Measurements from ENCODE around the gene GPR173.

The GPR173 gene

GRCh38 chrX:53056292-53056691 lies 7.7 kb downstream of the GPR173 start:
- Histone ChIP-seq H3K4me1 (ENCODE audit: control insufficient read depth, insufficient read depth, low read length, poor library complexity, severe bottlenecking) (no peaks in the 10 kb centered on the region), H3K4me3 (ENCODE audit: insufficient read depth, low read depth, low read length, poor library complexity, severe bottlenecking) (no peak overlapping the region)

GRCh38 chrX:53065104-53065503 lies 16.5 kb downstream of the GPR173 start:
- Histone ChIP-seq H3K4me3 (ENCODE audit: insufficient read depth, low read depth, low read length, poor library complexity, severe bottlenecking) (no peak overlapping the region), H3K4me1 (ENCODE audit: control insufficient read depth, insufficient read depth, low read length, poor library complexity, severe bottlenecking) (no peaks in the 10 kb centered on the region), H3K27me3 (replicated peaks; ENCODE audit: control insufficient read depth, insufficient read depth, low read length, poor library complexity, severe bottlenecking) (no peaks in the 10 kb centered on the region), H3K27ac (ENCODE audit: insufficient read depth, low read length, poor library complexity, severe bottlenecking) (no peak overlapping the region), H3K9me3 (ENCODE audit: control insufficient read depth, low read length) (no peaks in the 10 kb centered on the region), H3K36me3 (ENCODE audit: control insufficient read depth, insufficient read depth, low read length) (no peaks in the 10 kb centered on the region)
- no peak for DNase-seq

More at GRCh38 chrX:53056292-53056691, 7.7 kb downstream of the GPR173 start:
- DNase-seq = no peak
- no peaks in the 10 kb centered on the region for H3K36me3 ChIP-seq (ENCODE audit: control insufficient read depth, insufficient read depth, low read length)
- H3K9me3 ChIP-seq (ENCODE audit: control insufficient read depth, low read length) = no peaks in the 10 kb centered on the region
- H3K27ac ChIP-seq (ENCODE audit: insufficient read depth, low read length, poor library complexity, severe bottlenecking) = no peak overlapping the region
- no peaks in the 10 kb centered on the region for H3K27me3 ChIP-seq (replicated peaks; ENCODE audit: control insufficient read depth, insufficient read depth, low read length, poor library complexity, severe bottlenecking)

GRCh38 chrX:53071064-53071463 lies 22.5 kb downstream of the GPR173 start:
- Histone ChIP-seq H3K4me3 (ENCODE audit: insufficient read depth, low read depth, low read length, poor library complexity, severe bottlenecking) (no peak overlapping the region), H3K36me3 (ENCODE audit: control insufficient read depth, insufficient read depth, low read length) (no peaks in the 10 kb centered on the region), H3K27ac (ENCODE audit: insufficient read depth, low read length, poor library complexity, severe bottlenecking) (no peak overlapping the region), H3K9me3 (ENCODE audit: control insufficient read depth, low read length) (no peaks in the 10 kb centered on the region), H3K4me1 (ENCODE audit: control insufficient read depth, insufficient read depth, low read length, poor library complexity, severe bottlenecking) (no peaks in the 10 kb centered on the region), H3K27me3 (replicated peaks; ENCODE audit: control insufficient read depth, insufficient read depth, low read length, poor library complexity, severe bottlenecking) (no peaks in the 10 kb centered on the region)
- DNase-seq = no peak

- Histone ChIP-seq H3K36me3 (ENCODE audit: control insufficient read depth, insufficient read depth, low read length) (no peaks in the 10 kb centered on the region), H3K27ac (ENCODE audit: insufficient read depth, low read length, poor library complexity, severe bottlenecking) (no peak overlapping the region), H3K9me3 (ENCODE audit: control insufficient read depth, low read length) (no peaks in the 10 kb centered on the region), H3K4me1 (ENCODE audit: control insufficient read depth, insufficient read depth, low read length, poor library complexity, severe bottlenecking) (no peaks in the 10 kb centered on the region), H3K27me3 (replicated peaks; ENCODE audit: control insufficient read depth, insufficient read depth, low read length, poor library complexity, severe bottlenecking) (no peaks in the 10 kb centered on the region), H3K4me3 (ENCODE audit: insufficient read depth, low read depth, low read length, poor library complexity, severe bottlenecking) (peak overlapping the region; percentile 16)
- DNase-seq = peak; percentile 51 to 60 (median 58)
Measured at GRCh38 chrX:53071604-53072417, 23.2 kb downstream of the GPR173 start.

- Histone ChIP-seq H3K27me3 (replicated peaks; ENCODE audit: control insufficient read depth, insufficient read depth, low read length, poor library complexity, severe bottlenecking) (no peaks in the 10 kb centered on the region), H3K9me3 (ENCODE audit: control insufficient read depth, low read length) (no peaks in the 10 kb centered on the region), H3K27ac (ENCODE audit: insufficient read depth, low read length, poor library complexity, severe bottlenecking) (no peak overlapping the region), H3K4me3 (ENCODE audit: insufficient read depth, low read depth, low read length, poor library complexity, severe bottlenecking) (no peak overlapping the region), H3K4me1 (ENCODE audit: control insufficient read depth, insufficient read depth, low read length, poor library complexity, severe bottlenecking) (no peaks in the 10 kb centered on the region), H3K36me3 (ENCODE audit: control insufficient read depth, insufficient read depth, low read length) (no peaks in the 10 kb centered on the region)
- DNase-seq = no peak
Measured at GRCh38 chrX:53072418-53073114, 24.0 kb downstream of the GPR173 start.

GRCh38 chrX:53073115-53073586 lies 24.6 kb downstream of the GPR173 start:
- no peak overlapping the region for H3K4me3 ChIP-seq (ENCODE audit: insufficient read depth, low read depth, low read length, poor library complexity, severe bottlenecking)
- no peak for DNase-seq
- H3K4me1 ChIP-seq (ENCODE audit: control insufficient read depth, insufficient read depth, low read length, poor library complexity, severe bottlenecking) = no peaks in the 10 kb centered on the region
- H3K36me3 ChIP-seq (ENCODE audit: control insufficient read depth, insufficient read depth, low read length) = no peaks in the 10 kb centered on the region
- H3K27me3 ChIP-seq (replicated peaks; ENCODE audit: control insufficient read depth, insufficient read depth, low read length, poor library complexity, severe bottlenecking) = no peaks in the 10 kb centered on the region
- H3K9me3 ChIP-seq (ENCODE audit: control insufficient read depth, low read length) = no peaks in the 10 kb centered on the region
- H3K27ac ChIP-seq (ENCODE audit: insufficient read depth, low read length, poor library complexity, severe bottlenecking) = no peak overlapping the region

GRCh38 chrX:53075011-53075410 lies 26.4 kb downstream of the GPR173 start:
- Histone ChIP-seq H3K36me3 (ENCODE audit: control insufficient read depth, insufficient read depth, low read length) (no peaks in the 10 kb centered on the region), H3K4me1 (ENCODE audit: control insufficient read depth, insufficient read depth, low read length, poor library complexity, severe bottlenecking) (no peaks in the 10 kb centered on the region), H3K27me3 (replicated peaks; ENCODE audit: control insufficient read depth, insufficient read depth, low read length, poor library complexity, severe bottlenecking) (no peaks in the 10 kb centered on the region), H3K9me3 (ENCODE audit: control insufficient read depth, low read length) (no peaks in the 10 kb centered on the region), H3K4me3 (ENCODE audit: insufficient read depth, low read depth, low read length, poor library complexity, severe bottlenecking) (no peak overlapping the region), H3K27ac (ENCODE audit: insufficient read depth, low read length, poor library complexity, severe bottlenecking) (no peak overlapping the region)
- DNase-seq = no peak

GRCh38 chrX:53076671-53077070 lies 28.1 kb downstream of the GPR173 start:
- Histone ChIP-seq H3K9me3 (ENCODE audit: control insufficient read depth, low read length) (no peaks in the 10 kb centered on the region), H3K27ac (ENCODE audit: insufficient read depth, low read length, poor library complexity, severe bottlenecking) (no peak overlapping the region), H3K4me3 (ENCODE audit: insufficient read depth, low read depth, low read length, poor library complexity, severe bottlenecking) (no peak overlapping the region), H3K27me3 (replicated peaks; ENCODE audit: control insufficient read depth, insufficient read depth, low read length, poor library complexity, severe bottlenecking) (no peaks in the 10 kb centered on the region), H3K36me3 (ENCODE audit: control insufficient read depth, insufficient read depth, low read length) (no peaks in the 10 kb centered on the region), H3K4me1 (ENCODE audit: control insufficient read depth, insufficient read depth, low read length, poor library complexity, severe bottlenecking) (no peaks in the 10 kb centered on the region)
- DNase-seq = no peak

- H3K4me3 ChIP-seq (ENCODE audit: insufficient read depth, low read depth, low read length, poor library complexity, severe bottlenecking) = no peak overlapping the region
- H3K27ac ChIP-seq (ENCODE audit: insufficient read depth, low read length, poor library complexity, severe bottlenecking) = no peak overlapping the region
- no peaks in the 10 kb centered on the region for H3K27me3 ChIP-seq (replicated peaks; ENCODE audit: control insufficient read depth, insufficient read depth, low read length, poor library complexity, severe bottlenecking)
- DNase-seq = no peak
- no peaks in the 10 kb centered on the region for H3K9me3 ChIP-seq (ENCODE audit: control insufficient read depth, low read length)
- H3K4me1 ChIP-seq (ENCODE audit: control insufficient read depth, insufficient read depth, low read length, poor library complexity, severe bottlenecking) = no peaks in the 10 kb centered on the region
- H3K36me3 ChIP-seq (ENCODE audit: control insufficient read depth, insufficient read depth, low read length) = no peaks in the 10 kb centered on the region
Measured at GRCh38 chrX:53077207-53078197, 28.9 kb downstream of the GPR173 start.
